PC-3 (cell line): ENCODE data around the gene TFEB.

Source experiments
- CTCF ChIP-seq: fragments of 300-600 bp; sonication (generic); conservative IDR thresholded peaks from 2 replicates; pipeline ENCODE4 v1.5.1; 2017; ENCODE audit warnings: antibody characterized with exemption, low read depth, mild to moderate bottlenecking, low read length
- EZH2 ChIP-seq: fragments of 300-600 bp; sonication (generic); IDR thresholded peaks from one replicate; pipeline ENCODE4 v1.6.1; 2017; ENCODE audit warnings: antibody characterized with exemption, mild to moderate bottlenecking, low read length; ENCODE audit not compliant: unreplicated experiment
- EZH2phosphoT487 ChIP-seq: fragments of 300-600 bp; sonication (generic); IDR thresholded peaks from 2 replicates; pipeline ENCODE4 v1.6.1; 2018; ENCODE audit warnings: mild to moderate bottlenecking, antibody characterized with exemption, low read length, borderline replicate concordance

DNA sequence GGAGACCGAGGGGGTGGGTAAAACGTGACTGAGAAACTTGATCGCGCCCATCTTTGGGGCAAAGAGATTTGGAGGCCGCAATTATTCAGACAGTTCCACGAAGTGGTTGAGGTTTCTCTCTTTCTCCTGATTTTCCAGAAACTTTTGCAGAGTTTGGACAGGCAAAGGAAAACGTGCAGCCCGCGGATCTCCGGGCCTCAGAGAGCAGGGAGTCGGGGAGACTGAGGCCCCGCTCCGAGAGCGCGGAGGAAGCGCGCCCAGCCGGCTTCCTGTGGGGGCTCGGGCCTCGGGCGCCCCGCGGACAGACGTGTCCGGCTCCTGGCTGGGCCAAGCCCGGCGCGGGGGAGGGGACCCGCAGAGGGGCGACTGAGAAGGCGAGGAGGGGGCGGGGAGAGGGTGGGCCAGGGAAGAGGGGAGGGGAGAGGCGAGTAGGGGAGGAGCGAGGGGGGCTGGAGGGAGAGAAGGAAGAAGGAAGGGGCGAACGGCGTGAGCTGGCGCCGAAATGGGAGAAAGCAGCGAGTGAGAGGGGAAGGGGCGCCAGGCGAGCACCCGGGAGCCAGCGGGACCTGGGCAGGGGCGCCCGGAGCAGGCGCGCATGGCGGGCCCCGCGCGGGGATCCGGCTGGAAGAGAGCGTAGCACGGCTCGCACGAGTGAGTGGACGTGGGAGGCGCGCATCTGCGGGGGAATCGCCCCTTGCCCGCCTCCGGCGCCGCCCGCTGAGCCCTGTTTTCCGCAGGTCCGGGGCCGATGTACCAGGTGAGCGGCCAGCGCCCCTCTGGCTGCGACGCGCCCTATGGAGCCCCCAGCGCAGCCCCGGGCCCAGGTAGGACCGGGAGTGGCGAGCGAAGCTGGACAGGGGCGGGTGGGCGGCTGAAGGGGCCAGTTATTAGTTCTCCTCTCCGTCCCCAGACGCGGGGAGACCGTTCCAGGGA lies 97.1 kb downstream of the TFEB start, which contains the start of gene MDFI:
- no peak for TF ChIP-seq CTCF
- TF ChIP-seq EZH2phosphoT487 = no peak
- TF ChIP-seq EZH2 = no peak
